HG03565 (cell line): ENCODE data around the gene KCNJ15.

ENCODE experiments used
- ATAC-seq: cut with Tn5 transposase; IDR thresholded peaks from one replicate; pipeline ENCODE4 v1.9.1; 2021; ENCODE audit warnings: mild to moderate bottlenecking, moderate library complexity; ENCODE audit not compliant: unreplicated experiment

KCNJ15 gene

DNA sequence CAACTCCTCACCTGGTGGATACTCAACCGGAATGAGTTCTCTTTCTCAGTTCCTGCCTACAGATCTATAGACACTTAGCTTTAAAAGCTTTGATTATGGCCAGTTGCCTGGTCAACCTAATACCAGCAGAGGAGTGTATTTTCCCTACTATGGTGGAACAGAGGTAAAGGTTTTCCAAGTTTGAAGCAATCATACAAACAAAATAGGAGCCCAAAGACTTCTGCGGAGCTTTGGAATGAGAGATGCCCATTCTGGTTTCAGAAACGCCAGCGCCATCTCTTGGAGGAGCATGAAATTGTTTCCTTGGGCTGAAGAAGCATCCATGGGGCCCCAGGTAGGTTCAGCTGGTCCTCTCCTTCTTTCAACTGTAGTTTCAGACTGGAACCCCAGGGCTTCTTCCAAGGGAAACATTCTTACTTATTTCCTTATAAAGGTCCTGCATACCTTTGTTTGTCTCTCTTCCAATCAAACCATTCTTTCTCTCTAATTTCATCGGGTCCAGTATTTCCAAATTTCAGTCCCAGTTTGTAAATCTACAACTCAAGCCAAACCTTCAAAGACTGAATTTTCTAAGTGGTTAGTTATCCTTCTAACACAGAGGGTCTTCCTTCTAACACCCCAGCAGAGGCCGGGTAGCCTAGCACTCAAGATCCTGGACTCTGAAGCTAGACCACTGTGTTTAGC lies 95.9 kb downstream of the KCNJ15 start:
- ATAC-seq: no peak

DNA sequence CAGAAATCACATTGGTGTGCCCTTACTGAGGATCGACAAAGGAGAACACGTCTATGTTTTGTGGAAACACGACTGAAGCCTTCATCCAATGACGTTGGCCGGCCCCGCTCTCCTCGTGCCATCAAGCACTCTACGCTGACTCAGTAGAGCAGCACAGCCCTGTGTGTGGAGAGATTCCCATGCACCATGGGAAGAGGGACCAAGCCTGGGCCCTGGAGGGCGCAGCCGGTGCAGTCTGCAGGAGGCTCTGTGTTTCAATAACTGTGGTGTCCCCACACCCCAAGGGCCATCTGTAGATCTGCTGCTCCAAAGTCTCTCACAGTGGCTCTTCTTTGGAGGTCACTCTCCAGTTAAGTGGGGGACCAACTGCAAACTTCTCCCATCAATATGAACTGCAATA lies 97.4 kb downstream of the KCNJ15 start:
- ATAC-seq: no peak

DNA sequence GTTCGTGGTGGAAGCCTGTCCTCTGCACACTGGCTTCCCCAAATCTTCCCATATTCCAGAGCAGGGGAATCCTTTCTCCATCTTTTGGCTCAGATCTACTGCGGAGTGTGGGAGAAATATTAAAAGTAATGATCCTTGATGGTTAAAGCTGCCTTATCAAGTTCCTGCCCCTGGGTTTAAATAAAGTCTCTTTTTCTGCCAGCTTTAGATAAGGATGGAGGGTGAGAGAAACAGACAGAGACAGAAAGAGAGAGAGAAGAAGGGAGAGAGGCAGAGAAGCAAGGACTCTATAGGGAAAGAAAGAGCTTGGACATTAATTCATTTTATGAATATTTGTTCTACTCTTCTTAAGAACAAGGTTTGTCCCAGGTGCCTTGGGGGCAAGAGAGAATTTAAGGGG lies 98.0 kb downstream of the KCNJ15 start:
- no peak for ATAC-seq

DNA sequence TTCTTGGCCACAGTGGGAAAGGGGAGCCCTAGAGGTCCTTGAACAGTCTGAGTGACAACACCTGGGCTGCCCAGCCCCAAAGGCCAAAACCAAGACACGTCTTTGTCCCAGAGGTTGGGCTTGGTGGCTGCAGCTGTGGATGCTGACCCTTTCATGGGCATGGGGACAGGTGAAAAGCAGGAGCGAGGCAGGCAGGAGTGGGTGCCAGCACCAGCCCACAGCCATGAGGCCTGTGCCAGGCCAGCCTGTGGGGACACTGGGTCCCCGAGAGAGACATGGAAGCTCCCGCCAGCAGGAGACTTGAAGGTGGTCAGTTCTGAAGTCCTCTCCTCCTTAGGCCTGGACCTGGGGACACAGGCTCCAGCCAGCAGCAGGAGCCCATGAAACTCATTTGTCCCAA lies 98.6 kb downstream of the KCNJ15 start:
- no peak for ATAC-seq

DNA sequence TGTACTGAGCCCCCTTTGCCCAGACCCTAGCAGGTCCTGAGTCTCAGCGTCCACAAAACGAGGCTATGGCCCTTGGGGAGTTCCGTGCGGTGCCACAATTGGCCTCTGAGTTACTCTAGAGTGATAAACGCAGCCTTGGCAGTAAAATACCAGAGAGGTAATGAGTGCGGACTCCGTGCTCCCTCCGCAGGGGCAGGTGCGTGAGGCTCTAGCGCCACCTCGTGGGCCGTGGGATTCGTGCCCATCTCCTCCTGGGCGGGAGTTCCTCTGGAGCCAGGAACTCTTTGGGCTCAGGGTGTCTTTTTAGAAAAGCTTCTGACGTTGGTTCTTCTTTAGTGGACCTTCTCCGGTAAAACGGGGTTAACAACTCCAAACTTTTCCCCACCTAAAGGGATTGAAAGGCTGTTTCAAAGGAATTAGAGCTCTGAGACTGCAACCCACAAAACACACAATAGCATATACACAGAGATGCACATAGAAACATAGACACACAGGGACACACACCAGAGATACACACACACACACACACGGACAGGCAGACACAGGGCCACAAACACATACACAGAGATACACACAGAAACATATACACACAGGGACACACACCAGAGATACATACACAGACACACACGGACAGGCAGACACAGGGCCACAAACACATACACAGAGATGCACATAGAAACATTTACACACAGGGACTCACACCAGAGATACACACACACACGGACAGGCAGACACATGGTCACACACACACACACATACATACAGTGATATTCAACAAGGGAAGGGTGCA lies 99.4 kb downstream of the KCNJ15 start:
- peak; percentile 54 for ATAC-seq
